SU-DHL-6 (cell line): ENCODE measurements around the gene IL1R1.

Source experiments
- H2AFZ ChIP-seq: fragments of 200-600 bp; sonication (generic); 2 replicates; pipeline ENCODE4 v1.6.1; 2014; ENCODE audit warnings: low read depth, mild to moderate bottlenecking, moderate library complexity, mixed read lengths, antibody characterized with exemption, low read length; ENCODE audit not compliant: severe bottlenecking
- H3F3A ChIP-seq: fragments of 200-600 bp; shearing (Covaris generic); 2 replicates; pipeline ENCODE4 v1.6.0; 2016; ENCODE audit warnings: antibody characterized with exemption, mild to moderate bottlenecking; ENCODE audit not compliant: insufficient read depth
- H3K27ac ChIP-seq: fragments of 200-600 bp; sonication (generic); 2 replicates; pipeline ENCODE4 v1.5.1; 2016; ENCODE audit warnings: low read depth, mild to moderate bottlenecking, low read length, moderate library complexity, mixed read lengths
- H3K27me3 ChIP-seq: fragments of 200-600 bp; sonication (generic), shearing (Covaris generic); 2 replicates; pipeline ENCODE4 v1.6.0; 2014; ENCODE audit warnings: mild to moderate bottlenecking, low read length
- H3K36me3 ChIP-seq: fragments of 200-600 bp; sonication (generic); 2 replicates; pipeline ENCODE4 v1.6.1; 2014; ENCODE audit warnings: mild to moderate bottlenecking, low read length, mixed read lengths
- H3K4me2 ChIP-seq: fragments of 300-600, 200-600 bp; shearing (Covaris generic), sonication (generic); 2 replicates; pipeline ENCODE4 v1.6.0; 2014; ENCODE audit warnings: low read length, low read depth, mild to moderate bottlenecking; ENCODE audit not compliant: poor library complexity, severe bottlenecking
- H3K4me3 ChIP-seq: fragments of 200-600 bp; sonication (generic); 2 replicates; pipeline ENCODE4 v1.5.1; 2014; ENCODE audit warnings: antibody characterized with exemption, low read length, mild to moderate bottlenecking, mixed read lengths; ENCODE audit not compliant: insufficient read depth, poor library complexity, severe bottlenecking
- H3K79me2 ChIP-seq: fragments of 200-600 bp; sonication (generic); 2 replicates; pipeline ENCODE4 v1.6.1; 2014; ENCODE audit warnings: mild to moderate bottlenecking, low read length, moderate library complexity; ENCODE audit not compliant: insufficient read depth
- H3K9ac ChIP-seq: fragments of 200-600 bp; sonication (generic); 2 replicates; pipeline ENCODE4 v1.7.0; 2014; ENCODE audit warnings: mild to moderate bottlenecking, low read length
- H3K9me2 ChIP-seq: fragments of 200-600 bp; sonication (generic); replicated peaks from 2 replicates; pipeline ENCODE4 v1.6.1; 2014; ENCODE audit warnings: low read length; ENCODE audit not compliant: insufficient read depth
- H3K9me3 ChIP-seq: fragments of 200-600 bp; sonication (generic); 2 replicates; pipeline ENCODE4 v1.6.1; 2014; ENCODE audit warnings: low read length, mixed read lengths; ENCODE audit not compliant: insufficient read depth
- H4K20me1 ChIP-seq: fragments of 200-600 bp; sonication (generic); 2 replicates; pipeline ENCODE4 v1.6.1; 2014; ENCODE audit warnings: low read depth, mild to moderate bottlenecking, antibody characterized with exemption, low read length, moderate library complexity, mixed read lengths
- CTCF ChIP-seq: fragments of 200-600 bp; sonication (generic); IDR thresholded peaks from one replicate; pipeline ENCODE4 v1.5.1; 2017; ENCODE audit warnings: antibody characterized with exemption, mild to moderate bottlenecking, low read length, moderate library complexity; ENCODE audit not compliant: insufficient read depth, poor library complexity, severe bottlenecking
- EZH2phosphoT487 ChIP-seq: fragments of 200-600 bp; sonication (generic), shearing (Covaris generic); conservative IDR thresholded peaks from 2 replicates; pipeline ENCODE4 v1.6.1; 2018; ENCODE audit warnings: mild to moderate bottlenecking, antibody characterized with exemption, low read length, moderate library complexity, mixed read lengths

Gene IL1R1

GRCh38 chr2:102116630-102117471 is 25.7 kb upstream of the IL1R1 start:
- TF ChIP-seq CTCF (no peak), EZH2phosphoT487 (no peak)
- Histone ChIP-seq H3F3A (no peaks in the 10 kb centered on the region), H4K20me1 (no peaks in the 10 kb centered on the region), H3K27ac (no peak overlapping the region), H2AFZ (no peak overlapping the region), H3K9ac (no peak overlapping the region), H3K79me2 (no peaks in the 10 kb centered on the region), H3K27me3 (no peaks in the 10 kb centered on the region), H3K9me3 (no peaks in the 10 kb centered on the region), H3K4me3 (no peak overlapping the region), H3K36me3 (no peaks in the 10 kb centered on the region), H3K4me2 (no peak overlapping the region), H3K9me2 (no peaks in the 10 kb centered on the region)

GRCh38 chr2:102117472-102117858 is 25.1 kb upstream of the IL1R1 start:
- H3F3A ChIP-seq: no peaks in the 10 kb centered on the region
- H4K20me1 ChIP-seq: no peaks in the 10 kb centered on the region
- H2AFZ ChIP-seq: no peak overlapping the region
- H3K79me2 ChIP-seq: no peaks in the 10 kb centered on the region
- no peaks in the 10 kb centered on the region for H3K9me3 ChIP-seq
- no peak for TF ChIP-seq EZH2phosphoT487
- H3K4me2 ChIP-seq: no peak overlapping the region
- H3K9me2 ChIP-seq: no peaks in the 10 kb centered on the region
- H3K36me3 ChIP-seq: no peaks in the 10 kb centered on the region
- H3K4me3 ChIP-seq: no peak overlapping the region
- no peak overlapping the region for H3K9ac ChIP-seq
- H3K27me3 ChIP-seq: no peaks in the 10 kb centered on the region
- H3K27ac ChIP-seq: no peak overlapping the region

GRCh38 chr2:102119255-102119654 is 23.3 kb upstream of the IL1R1 start:
- Histone ChIP-seq H3K4me2 (no peak overlapping the region), H3K36me3 (no peaks in the 10 kb centered on the region), H3K27ac (no peak overlapping the region), H2AFZ (no peak overlapping the region), H3K27me3 (no peaks in the 10 kb centered on the region), H3F3A (no peaks in the 10 kb centered on the region), H4K20me1 (no peaks in the 10 kb centered on the region), H3K79me2 (no peaks in the 10 kb centered on the region), H3K9me3 (no peaks in the 10 kb centered on the region), H3K4me3 (no peak overlapping the region), H3K9ac (no peak overlapping the region), H3K9me2 (no peaks in the 10 kb centered on the region)
- no peak for TF ChIP-seq EZH2phosphoT487
- TF ChIP-seq CTCF: no peak

GRCh38 chr2:102120261-102120660 is 22.3 kb upstream of the IL1R1 start:
- Histone ChIP-seq H3K36me3 (no peaks in the 10 kb centered on the region), H3K4me3 (no peak overlapping the region), H3K9ac (no peak overlapping the region), H3K79me2 (no peaks in the 10 kb centered on the region), H3K9me3 (no peaks in the 10 kb centered on the region), H4K20me1 (no peaks in the 10 kb centered on the region), H3F3A (no peaks in the 10 kb centered on the region), H3K27ac (no peak overlapping the region), H2AFZ (no peak overlapping the region), H3K27me3 (no peaks in the 10 kb centered on the region), H3K9me2 (no peaks in the 10 kb centered on the region), H3K4me2 (no peak overlapping the region)
- TF ChIP-seq CTCF: no peak
- no peak for TF ChIP-seq EZH2phosphoT487
